Esophagus squamous epithelium (tissue), 4 donors: ENCODE results near the gene EIF2B2.

Source experiments
- CTCF ChIP-seq, 6 experiments: fragments of 450-650 bp in 4 of 6; fragments of 200-600 bp in 2 of 6; sonication (generic) in 2 of 6; IDR thresholded peaks; one replicate each; pipeline ENCODE4 v1.5.1; 2016 to 2019; ENCODE audit warnings: antibody characterized with exemption in 6 of 6, mild to moderate bottlenecking in 4 of 6, moderate library complexity in 4 of 6
- POLR2A ChIP-seq, 4 donors: fragments of 450-650 bp; IDR thresholded peaks; one replicate each; pipeline ENCODE4 v1.6.1; 2017; ENCODE audit warnings: antibody characterized with exemption in 4 of 4, mild to moderate bottlenecking in 4 of 4, moderate library complexity in 3 of 4

GRCh38 chr14:74964787-74965485 lies 37.8 kb upstream of the EIF2B2 start:
- no peak for TF ChIP-seq POLR2A (IDR thresholded peaks at IDR 0.05)
- no peak for TF ChIP-seq CTCF (IDR thresholded peaks at IDR 0.05)
